Measurements from ENCODE around the gene GABRQ. TPM values are rescaled to one million over a fixed set of nuclear protein-coding genes. Genes with fewer than 3 reads are reported as not detected.

Gene GABRQ
- total RNA-seq: not detected
- long read RNA-seq: 0 reads

DNA sequence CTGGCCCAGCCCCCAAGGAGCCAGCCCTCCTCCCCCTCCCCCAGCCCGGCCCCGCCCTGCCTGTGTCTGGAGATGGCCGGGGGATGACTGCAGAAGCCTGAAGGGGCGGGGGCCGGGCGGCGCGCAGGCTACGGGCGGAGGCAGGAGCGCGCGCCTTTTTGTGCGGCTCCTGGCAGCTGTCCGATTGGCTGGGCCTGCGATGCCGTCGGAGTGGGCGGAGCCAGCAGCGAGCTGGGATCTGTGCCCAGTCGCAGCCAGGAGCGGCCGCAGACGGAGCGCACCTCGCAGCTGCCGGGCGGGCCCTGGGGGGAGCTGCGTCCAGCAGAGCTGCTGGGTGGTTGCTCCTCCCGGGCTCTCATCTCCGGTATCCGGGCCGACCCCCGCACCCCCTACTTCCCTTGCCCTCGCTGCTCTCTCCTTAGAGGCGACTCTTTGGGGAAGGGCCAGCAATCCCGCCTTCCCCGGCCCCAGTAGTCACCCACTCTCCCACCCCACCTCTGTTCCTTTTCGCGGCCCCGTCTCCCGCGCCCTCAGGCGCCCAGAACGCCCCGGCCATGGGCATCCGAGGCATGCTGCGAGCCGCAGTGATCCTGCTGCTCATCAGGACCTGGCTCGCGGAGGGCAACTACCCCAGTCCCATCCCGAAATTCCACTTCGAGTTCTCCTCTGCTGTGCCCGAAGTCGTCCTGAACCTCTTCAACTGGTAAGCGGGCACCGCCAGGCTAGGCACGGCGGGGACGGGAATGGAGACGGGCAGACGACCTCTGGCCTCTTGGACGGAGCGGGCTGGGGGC lies at the start of gene GABRQ:
Gene GABRQ (plus strand): TSS at position 247 of the 794 bp plus-strand sequence. CDS start 308 bp downstream, at position 555.
- intact Hi-C loops (cut with micrococcal nuclease): loop anchor here (10.0 kb wide), 1 partner anchor 893 kb away; no protein-coding TSS in a partner anchor
- DNase-seq: peak; percentile 36
- ATAC-seq: peak; percentile 32

DNA sequence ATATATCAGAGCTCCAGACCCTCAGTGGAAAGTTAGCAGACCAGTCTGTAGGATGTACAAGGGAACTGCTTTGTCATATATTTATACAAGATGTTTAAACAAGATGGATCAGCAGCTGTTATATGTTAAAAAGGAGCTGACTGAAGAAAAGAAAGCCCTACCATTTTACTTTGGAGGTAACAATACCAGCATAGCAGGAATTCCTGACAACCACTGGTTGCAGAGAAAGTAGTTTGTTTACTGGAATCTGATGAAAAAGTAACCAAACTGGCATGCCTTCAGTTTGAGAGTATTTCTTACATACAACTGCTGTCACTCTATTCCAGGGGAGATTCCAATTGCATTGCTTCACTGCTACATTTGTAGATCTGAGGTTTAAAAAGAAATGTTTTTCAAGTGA lies 49.5 kb upstream of the GABRQ start:
- DNase-seq: no peak
- intact Hi-C loops (cut with micrococcal nuclease): no loop called here
- no peak for ATAC-seq

DNA sequence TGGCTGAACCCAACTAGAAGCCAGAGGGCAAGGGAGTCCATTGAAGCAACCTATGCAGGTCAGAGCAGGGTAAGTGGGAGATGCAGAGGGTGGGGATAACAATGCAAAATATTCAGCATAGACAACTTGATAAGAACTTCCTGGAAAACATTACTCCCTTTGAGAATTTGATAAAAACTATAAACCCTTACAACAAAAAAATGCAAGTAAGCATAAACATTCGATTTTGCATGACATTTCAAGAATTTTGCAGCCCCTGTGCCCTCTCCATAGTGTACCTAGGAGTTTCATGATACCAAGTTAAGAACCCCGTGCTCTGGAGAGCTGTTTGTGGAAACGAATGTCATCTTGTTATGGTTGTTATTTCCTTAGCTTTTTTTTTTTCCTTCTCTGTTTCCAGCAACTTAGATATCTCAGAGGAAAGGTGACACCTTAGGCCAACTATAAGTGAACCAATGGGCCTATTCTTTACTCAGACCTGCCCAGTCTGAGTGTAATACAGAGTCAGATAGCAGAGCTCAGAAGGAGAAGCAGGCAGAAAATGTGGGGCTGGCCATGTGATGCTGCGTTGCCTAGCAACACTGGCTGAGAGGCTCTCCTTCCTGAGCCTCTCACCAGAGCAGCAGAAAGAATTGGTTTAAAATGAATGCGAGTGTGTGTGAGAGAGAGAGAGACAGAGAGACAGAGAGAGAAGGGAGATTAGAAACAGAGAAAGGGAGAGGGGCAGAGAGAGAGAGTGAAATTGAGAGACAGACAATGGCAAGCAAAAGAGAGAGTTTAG lies 36.7 kb upstream of the GABRQ start:
- intact Hi-C loops (cut with micrococcal nuclease): no loop called here
- DNase-seq: no peak
- ATAC-seq: no peak

DNA sequence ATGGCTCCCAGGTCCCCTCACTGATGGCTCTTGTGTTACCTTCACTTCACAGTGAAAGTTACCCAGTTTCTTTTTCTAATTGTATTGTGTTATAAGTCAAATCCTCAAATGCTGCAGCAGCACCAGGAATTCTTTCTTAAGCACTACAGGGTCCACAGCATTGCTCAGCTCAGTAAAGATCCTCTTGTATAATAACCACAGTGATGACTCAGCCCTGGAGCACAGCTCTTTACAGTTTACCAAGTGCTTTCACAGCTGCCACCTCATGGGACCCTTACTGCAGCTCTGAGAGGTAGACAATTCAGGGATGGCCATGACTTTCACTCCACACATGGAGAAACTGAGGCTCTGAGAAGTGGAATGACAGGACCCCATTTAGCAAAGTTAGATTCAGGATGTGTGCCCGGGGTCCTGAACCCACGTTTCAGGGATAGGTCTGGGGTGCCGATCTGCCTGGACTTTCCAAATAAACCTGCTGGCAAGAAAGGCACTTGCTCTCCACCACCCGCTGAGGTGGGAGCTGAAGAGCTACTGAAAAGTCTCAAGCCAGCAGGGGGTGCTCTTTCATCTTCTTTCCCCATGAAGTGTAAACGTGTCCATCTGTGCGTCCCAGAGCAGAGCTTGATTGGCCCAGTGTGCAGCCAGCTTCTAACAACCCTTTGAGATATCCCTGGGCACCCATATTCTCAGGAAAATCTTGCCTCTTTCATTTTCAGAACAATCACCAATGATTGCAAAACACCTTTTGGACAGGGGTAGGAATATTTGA lies 35.7 kb upstream of the GABRQ start:
- intact Hi-C loops (cut with micrococcal nuclease): no loop called here

DNA sequence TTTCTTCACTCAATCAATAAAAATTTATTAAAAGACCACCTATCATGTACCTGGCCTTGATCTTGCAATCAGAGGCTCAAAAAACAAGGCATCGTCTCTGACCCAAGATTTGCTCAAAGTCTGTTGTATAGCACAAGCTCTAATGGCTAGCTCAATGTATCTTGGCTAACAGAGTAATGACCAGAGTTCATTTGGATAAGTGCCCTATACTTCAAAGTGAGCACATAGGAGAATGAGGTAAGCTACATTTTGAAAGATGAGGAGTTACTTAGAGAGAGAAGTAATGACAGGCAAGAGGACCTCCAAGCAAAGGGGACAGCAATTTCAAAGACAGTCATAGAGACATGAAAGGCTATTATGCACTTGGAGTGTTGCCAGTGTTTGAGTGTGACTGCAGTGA lies 22.9 kb upstream of the GABRQ start:
- intact Hi-C loops (cut with micrococcal nuclease): loop anchor here (10.0 kb wide), 1 partner anchor 570 kb away; no protein-coding TSS in a partner anchor
- no peak for DNase-seq
- no peak for ATAC-seq

More for the DNA sequence above, 35.7 kb upstream of the GABRQ start:
- no peak for DNase-seq
- ATAC-seq: no peak

GRCh38 chrX:152619897-152620296 lies 17.8 kb upstream of the GABRQ start:
- no peak for ATAC-seq
- no peak for DNase-seq
- intact Hi-C loops (cut with micrococcal nuclease): loop anchor here (10.0 kb wide), 1 partner anchor 575 kb away; no protein-coding TSS in a partner anchor

GRCh38 chrX:152632445-152633097 lies 5.1 kb upstream of the GABRQ start:
- intact Hi-C loops (cut with micrococcal nuclease): loop anchor here (10.0 kb wide), 1 partner anchor 888 kb away; no protein-coding TSS in a partner anchor
- peak; percentile 31 for DNase-seq
- ATAC-seq: no peak

GRCh38 chrX:152635941-152636340 lies 1.8 kb upstream of the GABRQ start:
- intact Hi-C loops (cut with micrococcal nuclease): loop anchor here (10.0 kb wide), 1 partner anchor 891 kb away; no protein-coding TSS in a partner anchor
- no peak for ATAC-seq
- DNase-seq: no peak

DNA sequence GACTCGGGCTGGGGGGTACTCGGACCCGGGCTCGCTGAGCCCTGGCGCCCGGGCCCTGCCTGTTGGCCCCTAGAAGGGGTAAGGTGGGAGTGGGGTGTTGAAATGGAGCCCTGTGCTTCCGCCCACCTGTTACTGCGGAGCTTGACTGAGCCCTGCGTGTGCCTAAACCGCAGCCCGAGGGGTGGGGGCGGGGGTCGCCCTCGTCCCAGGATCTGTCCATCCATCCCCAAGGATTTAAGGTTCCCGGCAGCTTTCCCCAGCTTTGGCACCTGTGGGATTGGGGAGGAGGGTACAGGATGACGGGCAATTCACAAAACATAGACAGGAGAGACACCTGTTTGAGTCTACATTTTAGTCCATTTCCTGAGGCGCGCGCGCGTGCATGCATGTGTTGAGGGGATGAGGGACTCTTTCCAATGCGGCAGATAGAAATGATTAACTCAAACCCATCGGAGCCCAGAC lies 779 bp downstream of the GABRQ start:
- DNase-seq (no peak), ATAC-seq (no peak)
- intact Hi-C loops (cut with micrococcal nuclease): loop anchor here (10.0 kb wide), 1 partner anchor 894 kb away; no protein-coding TSS in a partner anchor

- intact Hi-C loops (cut with micrococcal nuclease): loop anchor here (10.0 kb wide), 1 partner anchor 895 kb away; no protein-coding TSS in a partner anchor
- DNase-seq (no peak), ATAC-seq (no peak)
These were observed 1.7 kb downstream of the GABRQ start for GRCh38 chrX:152639426-152639825.

GRCh38 chrX:152640034-152640818 lies 2.5 kb downstream of the GABRQ start:
- intact Hi-C loops (cut with micrococcal nuclease): no loop called here
- ATAC-seq (no peak), DNase-seq (no peak)

DNA sequence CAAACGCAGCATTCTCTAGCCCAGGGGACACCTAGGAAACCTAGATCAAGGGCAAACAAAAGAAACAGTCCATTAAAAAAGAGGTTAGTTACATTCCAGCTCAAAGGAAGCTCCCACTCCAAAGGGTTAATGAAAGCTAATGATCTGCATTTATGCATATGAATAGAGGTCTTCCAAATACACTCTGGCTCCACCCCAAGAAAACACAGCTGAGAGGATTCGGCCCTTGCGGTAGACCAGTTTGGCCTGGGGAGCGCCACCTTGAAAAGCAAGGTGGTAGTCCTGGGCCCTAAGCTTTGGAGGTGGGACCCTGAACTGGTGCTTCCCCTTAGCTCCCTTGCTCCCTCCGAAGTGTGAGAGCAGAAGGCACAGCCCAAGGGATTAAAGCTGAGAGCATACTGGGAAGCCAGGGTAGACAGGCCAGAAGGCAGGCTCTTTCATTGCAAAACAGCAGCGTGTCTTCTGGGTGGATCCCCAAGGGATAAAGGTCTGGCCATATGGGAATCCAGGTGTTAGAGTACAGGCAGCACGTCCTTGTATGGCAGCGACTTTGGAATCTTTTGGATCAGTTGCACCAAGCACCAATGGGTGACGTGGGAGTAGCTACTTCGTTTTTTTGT lies 3.7 kb downstream of the GABRQ start:
- DNase-seq: no peak
- intact Hi-C loops (cut with micrococcal nuclease): no loop called here
- no peak for ATAC-seq

DNA sequence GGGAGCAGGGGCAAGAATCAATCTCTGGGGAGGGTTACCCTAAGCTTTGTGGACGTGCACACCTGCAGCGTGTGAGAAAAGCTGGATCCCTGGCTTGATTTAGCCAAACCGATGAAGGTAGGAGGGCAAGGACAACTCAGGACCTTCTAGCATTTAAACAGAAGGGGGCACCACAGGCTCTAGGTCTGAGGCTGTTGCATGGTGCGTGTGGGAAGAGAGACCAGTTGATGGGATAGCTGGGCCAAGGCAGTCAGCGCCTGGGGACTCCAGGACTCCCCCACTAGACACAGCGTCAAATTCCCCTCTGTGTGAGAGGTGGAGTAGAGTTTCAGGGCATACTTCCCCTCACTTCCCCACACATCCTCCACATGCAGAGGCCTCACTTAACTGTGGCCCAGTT lies 4.3 kb downstream of the GABRQ start:
- intact Hi-C loops (cut with micrococcal nuclease): no loop called here
- peak; percentile 29 for ATAC-seq
- DNase-seq: no peak

DNA sequence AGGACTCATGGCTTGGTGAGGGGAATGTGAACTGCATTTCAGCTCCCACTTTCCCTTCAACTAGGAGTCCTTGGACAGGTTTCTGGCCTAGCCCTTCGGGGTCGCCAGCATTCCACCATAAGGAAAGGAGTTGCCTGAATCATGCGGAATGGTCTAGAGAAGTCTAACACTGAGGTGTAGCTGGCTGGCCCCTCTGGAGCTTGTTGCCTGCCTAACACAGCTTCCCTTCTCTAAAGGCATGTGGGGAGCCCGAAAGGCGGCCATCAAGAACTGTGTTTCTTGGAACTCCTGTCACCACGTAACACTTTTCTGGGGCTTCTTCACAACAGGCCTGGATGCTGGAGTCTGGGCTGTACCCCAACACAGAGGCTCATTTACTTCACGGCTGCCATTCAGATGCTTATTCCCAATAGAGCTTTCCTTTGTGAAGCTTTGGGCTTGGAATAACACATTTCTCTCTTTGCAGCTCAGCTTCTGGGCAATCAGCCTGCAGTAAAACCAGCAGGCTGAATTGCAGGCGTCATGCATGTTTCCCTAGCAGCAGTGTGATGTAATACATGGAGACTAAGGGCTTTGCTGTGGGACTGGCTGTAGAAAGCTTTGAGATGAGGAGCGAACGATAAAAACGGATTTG lies 5.4 kb downstream of the GABRQ start:
- intact Hi-C loops (cut with micrococcal nuclease): no loop called here
- no peak for DNase-seq

GRCh38 chrX:152646961-152647360 lies 9.3 kb downstream of the GABRQ start:
- intact Hi-C loops (cut with micrococcal nuclease): no loop called here

More for the DNA sequence above, 5.4 kb downstream of the GABRQ start:
- ATAC-seq: no peak

GRCh38 chrX:152647978-152648377 lies 10.3 kb downstream of the GABRQ start:
- intact Hi-C loops (cut with micrococcal nuclease): no loop called here
- ATAC-seq: no peak

More at GRCh38 chrX:152646961-152647360, 9.3 kb downstream of the GABRQ start:
- no peak for DNase-seq
- ATAC-seq: no peak

GRCh38 chrX:152652060-152652459 lies 14.4 kb downstream of the GABRQ start:
- intact Hi-C loops (cut with micrococcal nuclease): no loop called here
- DNase-seq (no peak), ATAC-seq (no peak)

More at GRCh38 chrX:152647978-152648377, 10.3 kb downstream of the GABRQ start:
- no peak for DNase-seq

Data from left ventricle myocardium superior (tissue), 1 donor.